VCaP (cell line): ENCODE results near the gene RSF1.
"Not testable (repeated sequence)": the region's sequence is repeated elsewhere in the genome, so short reads cannot be mapped to it uniquely, and the experiment has no call there.

ENCODE experiments used
- H3K27ac ChIP-seq: fragments of 450-650 bp; 2 replicates; pipeline ENCODE4 v1.5.1; 2017
- CTCF ChIP-seq: fragments of 450-650 bp; conservative IDR thresholded peaks from 2 replicates; pipeline ENCODE4 v1.5.1; 2017; ENCODE audit warnings: mild to moderate bottlenecking, moderate library complexity

The RSF1 gene

GRCh38 chr11:77636731-77637344 lies 183.7 kb downstream of the RSF1 start:
- no peak for TF ChIP-seq CTCF
- H3K27ac ChIP-seq = peak overlapping the region; percentile 90

GRCh38 chr11:77633926-77634325 lies 186.6 kb downstream of the RSF1 start:
- not testable (repeated sequence) for H3K27ac ChIP-seq

GRCh38 chr11:77630157-77630710 lies 190.3 kb downstream of the RSF1 start:
- no peak for TF ChIP-seq CTCF
- no peak overlapping the region for H3K27ac ChIP-seq

- H3K27ac ChIP-seq = no peak overlapping the region
These were observed 200.8 kb downstream of the RSF1 start for GRCh38 chr11:77619576-77620198.

GRCh38 chr11:77617892-77618291 lies 202.6 kb downstream of the RSF1 start:
- no peak for TF ChIP-seq CTCF

More at GRCh38 chr11:77619576-77620198, 200.8 kb downstream of the RSF1 start:
- peak; percentile 94 for TF ChIP-seq CTCF

GRCh38 chr11:77611921-77612320 lies 208.6 kb downstream of the RSF1 start:
- TF ChIP-seq CTCF = no peak

More at GRCh38 chr11:77617892-77618291, 202.6 kb downstream of the RSF1 start:
- no peak overlapping the region for H3K27ac ChIP-seq

More at GRCh38 chr11:77611921-77612320, 208.6 kb downstream of the RSF1 start:
- no peak overlapping the region for H3K27ac ChIP-seq
